HK-2 (cell line): ENCODE results near the gene RAB12.

Experiments
- DNase-seq: peaks from one replicate; pipeline ENCODE4 v3.0.0-alpha.2; 2018; ENCODE audit not compliant: unreplicated experiment

The RAB12 gene

GRCh38 chr18:8685141-8685913, 76.1 kb downstream of the RAB12 start:
- DNase-seq: no peak

GRCh38 chr18:8685914-8686216, 76.6 kb downstream of the RAB12 start:
- no peak for DNase-seq

GRCh38 chr18:8686611-8687010, 77.4 kb downstream of the RAB12 start:
- DNase-seq: no peak

GRCh38 chr18:8688216-8688800, 79.1 kb downstream of the RAB12 start:
- no peak for DNase-seq

GRCh38 chr18:8688816-8689215, 79.6 kb downstream of the RAB12 start:
- no peak for DNase-seq
